ENCODE measurements around the gene ABTB2. TPM values are rescaled to one million over a fixed set of nuclear protein-coding genes. Genes with fewer than 3 reads are reported as not detected.

ABTB2 gene
- total RNA-seq, 1 donor from 2014 or later: 3.1 TPM

DNA sequence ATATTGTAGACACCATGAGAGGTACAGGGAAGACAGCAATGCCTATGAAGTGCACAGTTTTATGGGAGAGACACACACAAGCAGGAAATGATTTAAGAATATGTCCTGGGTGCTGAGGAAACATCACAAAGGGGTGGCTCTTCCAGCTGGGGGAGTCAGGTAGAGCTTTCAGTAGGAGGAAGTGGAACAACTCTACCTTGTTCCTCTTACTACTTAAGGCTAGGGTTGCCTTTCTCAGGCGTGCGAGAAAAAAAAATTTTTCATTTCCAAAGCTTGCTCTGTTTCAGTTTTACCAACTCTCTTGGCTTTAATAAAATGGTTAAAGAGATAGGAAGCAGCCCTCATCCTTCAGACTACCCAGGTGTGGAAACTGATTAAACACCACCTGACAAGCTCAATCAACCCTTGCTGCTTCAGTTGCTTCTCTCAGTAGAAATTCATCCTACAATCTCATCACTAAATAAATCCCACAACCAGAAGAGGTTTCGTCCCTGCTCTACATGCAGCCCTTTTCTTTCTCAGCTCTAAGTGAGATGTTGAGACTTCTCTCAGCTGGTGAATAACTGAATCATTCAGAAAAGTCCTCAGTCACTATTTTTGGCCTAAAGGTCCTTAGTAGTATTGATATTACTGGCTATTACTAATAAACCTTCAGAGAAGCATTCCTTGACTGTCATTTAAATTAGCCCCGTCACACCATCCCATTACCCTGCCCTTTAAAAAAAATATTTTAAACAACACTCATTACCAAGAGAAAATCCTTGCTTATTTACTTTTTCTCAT, 5.9 kb downstream of the ABTB2 start:
- Mint-ChIP-seq H3K27me3 (ENCODE audit: low read depth) (peaks cover 41% of the 10 kb centered on the region), H3K36me3 (no peaks in the 10 kb centered on the region)

DNA sequence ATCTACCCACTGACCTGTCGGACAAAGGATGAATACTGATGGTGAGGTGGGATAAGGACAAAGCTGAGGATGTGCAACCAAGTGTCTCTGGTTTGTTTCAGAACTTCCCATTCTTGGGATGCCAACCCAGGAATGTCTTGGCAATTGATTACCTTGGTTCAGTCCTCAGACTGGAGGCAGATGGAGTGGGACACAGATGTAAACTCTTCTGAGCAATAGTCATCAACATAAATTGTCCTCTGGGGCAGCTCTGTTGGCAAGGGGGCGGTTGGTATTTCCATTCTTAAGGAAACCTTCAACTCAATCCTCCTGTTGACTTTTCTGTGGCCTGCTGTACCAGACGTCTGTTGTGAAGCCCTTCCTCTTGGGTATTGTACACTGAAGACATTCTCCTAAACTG, 6.8 kb downstream of the ABTB2 start:
- Mint-ChIP-seq H3K9me3 (no peaks in the 10 kb centered on the region), H3K27ac (no peak overlapping the region), H3K4me3 (no peak overlapping the region), H3K27me3 (ENCODE audit: low read depth) (peaks cover 33% of the 10 kb centered on the region), H3K36me3 (no peaks in the 10 kb centered on the region), H3K4me1 (peaks cover 11% of the 10 kb centered on the region)
- no peak for DNase-seq (ENCODE audit: low spot score in 2 of 2, unreplicated experiment in 2 of 2)
- no peak for TF ChIP-seq CTCF (IDR thresholded peaks at IDR 0.05; ENCODE audit: unreplicated experiment)

More for the DNA sequence above, 5.9 kb downstream of the ABTB2 start:
- Mint-ChIP-seq H3K27ac (no peak overlapping the region), H3K4me3 (no peak overlapping the region), H3K9me3 (no peaks in the 10 kb centered on the region), H3K4me1 (peaks cover 14% of the 10 kb centered on the region)
- no peak for DNase-seq (ENCODE audit: low spot score in 2 of 2, unreplicated experiment in 2 of 2)
- no peak for TF ChIP-seq CTCF (IDR thresholded peaks at IDR 0.05; ENCODE audit: unreplicated experiment)

DNA sequence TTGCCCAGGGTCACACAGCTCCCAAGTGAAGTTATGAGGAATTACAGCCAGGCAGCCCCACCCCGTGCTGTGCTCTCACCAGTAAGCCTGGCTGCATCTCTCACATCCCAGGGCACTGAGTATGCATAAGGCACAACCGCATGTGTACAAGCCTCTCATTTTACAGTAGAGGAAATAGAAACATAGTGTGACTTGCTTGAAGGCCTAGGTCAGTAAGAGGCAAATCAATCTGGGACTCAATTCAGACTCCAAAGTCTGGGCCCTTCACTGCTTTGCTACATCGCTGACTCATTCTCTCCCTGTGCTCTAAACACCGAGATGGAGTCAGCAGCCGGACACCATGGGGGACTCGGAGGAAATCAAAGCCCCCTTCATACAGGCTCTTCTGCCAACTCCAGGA, 7.9 kb downstream of the ABTB2 start:
- no peak overlapping the region for H3K4me3 Mint-ChIP-seq
- no peak for DNase-seq (ENCODE audit: low spot score in 2 of 2, unreplicated experiment in 2 of 2)
- H3K27ac Mint-ChIP-seq: no peak overlapping the region
- H3K9me3 Mint-ChIP-seq: no peaks in the 10 kb centered on the region
- H3K4me1 Mint-ChIP-seq: peaks cover 19% of the 10 kb centered on the region
- no peaks in the 10 kb centered on the region for H3K36me3 Mint-ChIP-seq
- peaks cover 22% of the 10 kb centered on the region for H3K27me3 Mint-ChIP-seq (ENCODE audit: low read depth)
- TF ChIP-seq CTCF (IDR thresholded peaks at IDR 0.05; ENCODE audit: unreplicated experiment): no peak

DNA sequence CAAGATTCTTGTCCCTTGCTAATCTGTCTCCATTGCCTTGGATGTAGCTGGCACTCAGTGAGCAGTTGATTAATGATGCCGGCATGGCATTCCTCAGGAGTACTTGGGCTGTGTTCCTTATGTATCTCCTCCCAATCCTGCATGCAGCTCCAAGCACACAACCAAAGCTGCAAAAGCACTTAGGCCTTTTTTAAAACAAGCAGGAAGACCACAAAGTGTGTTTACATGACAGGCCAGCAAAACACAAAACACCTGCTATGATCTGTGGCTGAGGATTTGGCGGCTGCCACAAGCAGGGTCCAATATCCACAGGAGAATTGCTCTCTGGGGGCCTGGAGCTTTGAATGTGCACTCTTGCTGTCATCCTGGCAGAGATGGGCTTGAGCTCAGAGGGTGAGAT, 8.9 kb downstream of the ABTB2 start:
- DNase-seq (ENCODE audit: low spot score in 2 of 2, unreplicated experiment in 2 of 2): no peak
- Mint-ChIP-seq H3K36me3 (no peaks in the 10 kb centered on the region), H3K27ac (no peak overlapping the region)

GRCh38 chr11:34348096-34348495, 9.7 kb downstream of the ABTB2 start:
- Mint-ChIP-seq H3K27ac (no peak overlapping the region), H3K4me1 (peaks cover 21% of the 10 kb centered on the region), H3K27me3 (ENCODE audit: low read depth) (peaks cover 8% of the 10 kb centered on the region), H3K4me3 (no peak overlapping the region), H3K36me3 (no peaks in the 10 kb centered on the region), H3K9me3 (no peaks in the 10 kb centered on the region)
- DNase-seq (ENCODE audit: low spot score in 2 of 2, unreplicated experiment in 2 of 2): no peak
- no peak for TF ChIP-seq CTCF (IDR thresholded peaks at IDR 0.05; ENCODE audit: unreplicated experiment)

More for the DNA sequence above, 8.9 kb downstream of the ABTB2 start:
- H3K27me3 Mint-ChIP-seq (ENCODE audit: low read depth): peaks cover 13% of the 10 kb centered on the region
- no peak for TF ChIP-seq CTCF (IDR thresholded peaks at IDR 0.05; ENCODE audit: unreplicated experiment)
- H3K9me3 Mint-ChIP-seq: no peaks in the 10 kb centered on the region
- H3K4me1 Mint-ChIP-seq: peaks cover 20% of the 10 kb centered on the region
- H3K4me3 Mint-ChIP-seq: no peak overlapping the region
